Right kidney (tissue), 1 donor: ENCODE results near the gene DCD.

Source experiments
- DNase-seq: peaks from one replicate; pipeline ENCODE4 v3.0.0-alpha.2; 2016

DCD gene

GRCh38 chr12:54606556-54606955 lies 41.6 kb downstream of the DCD start:
- DNase-seq: no peak

DNA sequence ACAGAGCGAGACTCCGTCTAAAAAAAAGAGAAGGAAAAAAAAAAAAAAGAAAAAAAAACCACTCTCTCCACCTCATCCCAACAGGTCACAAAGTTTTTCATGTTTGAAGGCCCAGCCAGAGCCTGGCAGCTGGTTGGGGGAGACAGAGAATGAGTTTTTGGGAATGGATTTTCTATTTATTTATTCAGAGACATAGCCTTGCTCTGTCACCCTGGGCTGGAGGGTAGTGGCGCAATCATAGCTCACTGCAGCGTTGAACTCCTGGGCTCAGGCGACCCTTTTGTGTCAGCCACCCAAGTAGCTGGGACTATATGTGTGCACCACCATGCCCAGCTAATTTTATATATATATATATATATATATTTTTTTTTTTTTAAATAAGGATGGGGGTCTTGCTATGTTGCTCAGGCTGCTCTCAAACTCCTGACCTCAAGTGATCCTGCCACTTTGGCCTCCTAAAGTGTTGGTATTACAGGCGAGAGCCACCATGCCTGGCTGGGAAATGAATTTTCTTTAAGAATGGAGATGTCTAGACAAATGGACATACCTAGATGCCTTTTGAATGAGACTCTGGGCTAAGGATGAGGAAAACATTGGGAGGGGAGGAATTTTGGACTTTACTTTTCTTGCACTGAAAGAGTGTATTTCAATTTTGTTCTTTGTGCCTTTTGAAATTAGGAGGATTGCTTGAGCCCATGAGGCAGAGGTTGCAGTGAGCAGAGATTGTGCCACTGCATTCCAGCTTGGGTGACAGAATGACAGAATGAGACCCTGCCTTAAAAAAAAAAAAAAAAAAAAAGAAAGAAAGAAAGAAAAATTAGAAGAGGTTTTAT lies 42.8 kb downstream of the DCD start:
- no peak for DNase-seq

DNA sequence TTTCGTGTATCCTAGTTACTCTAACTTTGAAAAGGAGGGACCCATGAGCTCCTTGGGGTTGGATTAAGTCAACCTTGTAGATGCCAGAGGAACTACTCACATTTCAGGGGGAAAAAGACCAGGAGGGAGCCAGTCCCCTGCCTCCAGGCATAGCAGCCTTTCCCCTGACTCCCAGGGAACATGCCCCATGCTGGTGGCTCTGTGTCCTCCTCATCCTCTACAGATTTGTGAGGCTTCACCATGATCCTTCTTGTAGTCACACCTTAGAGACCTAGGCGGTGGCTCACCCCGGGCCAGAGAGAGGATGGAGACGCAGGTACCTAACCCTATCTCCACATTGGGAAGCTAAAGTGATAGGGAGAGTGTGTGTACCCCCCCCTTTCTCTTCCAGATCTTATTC lies 43.7 kb downstream of the DCD start:
- no peak for DNase-seq

DNA sequence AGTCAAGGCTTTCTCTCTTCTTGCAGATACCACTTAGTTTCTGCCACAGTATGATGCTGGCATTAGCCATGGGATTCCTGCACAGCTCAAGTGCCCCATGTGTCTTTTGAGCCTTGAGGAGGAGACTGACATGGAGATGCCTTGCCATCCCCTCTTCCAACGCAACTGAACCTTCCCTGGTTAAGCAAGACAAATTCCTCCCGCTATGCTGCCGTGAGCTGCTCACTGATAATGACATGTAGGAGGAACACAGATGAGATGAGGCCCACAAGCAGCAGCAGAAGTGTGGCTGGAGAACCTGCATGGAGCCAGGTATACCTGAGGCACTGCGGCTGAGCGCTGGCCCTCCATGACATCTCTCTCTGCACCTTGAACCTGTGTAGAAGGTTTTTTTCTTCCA lies 44.3 kb downstream of the DCD start:
- DNase-seq: no peak

GRCh38 chr12:54603173-54603814 lies 44.9 kb downstream of the DCD start:
- no peak for DNase-seq

- no peak for DNase-seq
Measured at GRCh38 chr12:54602661-54603060, 45.5 kb downstream of the DCD start.

- no peak for DNase-seq
Measured at GRCh38 chr12:54601841-54602240, 46.3 kb downstream of the DCD start.

GRCh38 chr12:54598970-54599369 lies 49.2 kb downstream of the DCD start:
- no peak for DNase-seq

DNA sequence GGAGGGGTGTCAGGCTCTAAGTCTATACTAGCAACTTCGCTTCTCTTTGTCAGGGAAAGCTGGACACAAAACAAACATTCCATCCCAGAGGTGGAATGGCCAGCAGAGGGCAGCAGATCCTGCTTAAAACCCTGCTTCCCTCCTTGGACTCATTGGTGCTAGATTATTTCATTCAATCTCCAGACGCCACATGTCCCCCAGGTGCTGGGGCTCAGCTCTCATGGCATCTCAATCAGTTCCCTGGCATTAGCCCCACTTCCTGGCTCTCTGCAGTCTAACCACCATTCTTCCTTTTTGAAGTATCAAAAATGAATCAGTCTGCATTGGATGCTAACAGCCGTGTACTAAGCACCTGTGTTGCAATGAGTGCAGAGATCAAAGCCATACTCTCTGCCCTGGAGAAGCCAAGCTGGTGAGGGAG lies 51.6 kb downstream of the DCD start:
- DNase-seq: peak; percentile 63

GRCh38 chr12:54595471-54595870 lies 52.7 kb downstream of the DCD start:
- DNase-seq: no peak
